Right lobe of liver (tissue), 6 donors: ENCODE measurements around the gene ZC3H12A. TPM values are rescaled to one million over a fixed set of nuclear protein-coding genes. Genes with fewer than 3 reads are reported as not detected.
A peak's percentile ranks its signal among the peaks of the same experiment; 100 is the strongest.

ENCODE experiments used
- ATAC-seq, 4 donors: fragments of 200-7000 bp; cut with Tn5 transposase; one replicate each; pipeline ENCODE4 v1.9.1; 2020; ENCODE audit warnings: mild to moderate bottlenecking in 4 of 4, moderate library complexity in 4 of 4
- DNase-seq, 3 donors: peaks; one replicate each; pipeline ENCODE4 v3.0.0-alpha.2; 2020
- H3K27ac ChIP-seq, 3 donors: fragments of 200-600 bp; one replicate each; pipeline ENCODE4 v1.8.0; 2022
- H3K27me3 ChIP-seq, 2 donors: fragments of 200-600 bp; one replicate each; pipeline ENCODE4 v1.8.0; 2022
- H3K36me3 ChIP-seq, 4 donors: fragments of 200-600 bp; sonication (generic) in 1 of 4; one replicate each; pipeline versions ENCODE4 v1.5.1 to v1.8.0; 2017 to 2022; ENCODE audit warnings: control low read depth in 1 of 4
- H3K4me1 ChIP-seq, 4 donors: fragments of 200-600 bp; sonication (generic) in 1 of 4; one replicate each; pipeline versions ENCODE4 v1.5.1 to v1.8.0; 2017 to 2022; ENCODE audit warnings: control low read depth in 1 of 4
- H3K4me3 ChIP-seq, 3 donors: fragments of 200-600 bp; one replicate each; pipeline ENCODE4 v1.8.0; 2022
- H3K9me3 ChIP-seq, 4 donors: fragments of 200-600 bp; sonication (generic) in 1 of 4; one replicate each; pipeline versions ENCODE4 v1.5.1 to v1.8.0; 2017 to 2022; ENCODE audit warnings: control low read depth in 1 of 4
- CTCF ChIP-seq, 4 donors: fragments of 200-600 bp in 3 of 4; fragments of 450-650 bp in 1 of 4; IDR thresholded peaks; one replicate each; pipeline versions ENCODE4 v1.5.1 to v1.8.0; 2016 to 2022; ENCODE audit warnings: antibody characterized with exemption in 4 of 4, mild to moderate bottlenecking in 2 of 4
- POLR2A ChIP-seq: fragments of 450-650 bp; IDR thresholded peaks from one replicate; pipeline ENCODE4 v1.6.1; 2017; ENCODE audit warnings: antibody characterized with exemption, mild to moderate bottlenecking
- WGBS: methylation state at CpG from one replicate; pipeline ENCODE4 v1.1.6; 2018; ENCODE audit warnings: low coverage, low lambda C conversion rate; ENCODE audit not compliant: insufficient coverage; ENCODE audit errors: missing lambda C conversion rate; 5-methylcytosine and 5-hydroxymethylcytosine counted together
- intact Hi-C, 2 donors: fragments of 100-400 bp; cut with DNase I; formaldehyde crosslinking; loops; one replicate each; pipeline versions ENCODE4 v1.11.2 to v1.14.1; 2022
- total RNA-seq, 6 experiments: library from RNA; depleted of rRNA in 2 of 6; stranded (reverse); fragments of >200 nt in 2 of 6; fragmentation: NEBNext Ultra II Directional in 3 of 6; extraction: Animal tissue kit (Norgen Biotek cat#: 25700) in 3 of 6; gene quantifications; one replicate each; pipeline versions ENCODE4 v1.1.0 to v1.2.4, GENCODE V29; 2016 to 2023
- donor health status: DM: no; HTN: yes; CAD: no.
- donor health status: DM: no; HTN: no; CAD: no.
- donor health status: DM: no; HTN: no; CAD: no.
- donor health status: DM: no; HTN: yes; CAD: no.
- donor health status: DM: no; HTN: yes; CAD: no.

The ZC3H12A gene
- total RNA-seq, 6 experiments from 2014 or later: 2.7 to 21.9 (median 8.3) TPM

- intact Hi-C loops: no loop called here
- H3K9me3 ChIP-seq: no peaks in the 10 kb centered on the region
- H3K27ac ChIP-seq: peak overlapping the region; percentile 94 to 100 (median 98)
- 3% methylated on average over 3 of the region's 10 CpGs for WGBS
- peaks cover 0 to 63% (median 24%) of the 10 kb centered on the region in 4 donors for H3K4me1 ChIP-seq
- H3K36me3 ChIP-seq: peaks cover 15 to 38% (median 22%) of the 10 kb centered on the region in 4 donors
- TF ChIP-seq POLR2A (peak; percentile 19), CTCF (IDR thresholded peaks at IDR 0.05) (no peak)
- ATAC-seq (peak in 2 of 4 donors; percentile 0 to 27), DNase-seq (peak; percentile 55 to 83 (median 68))
- H3K4me3 ChIP-seq: peak overlapping the region; percentile 3 to 86 (median 85)
- no peaks in the 10 kb centered on the region for H3K27me3 ChIP-seq
Observed at GRCh38 chr1:37477198-37477931, 3.0 kb downstream of the ZC3H12A start.

- intact Hi-C loops: no loop called here
- peaks cover 19 to 44% (median 26%) of the 10 kb centered on the region in 4 donors for H3K36me3 ChIP-seq
Observed at GRCh38 chr1:37477946-37478345, 3.6 kb downstream of the ZC3H12A start.

GRCh38 chr1:37478451-37478881, 4.1 kb downstream of the ZC3H12A start:
- peaks cover 23 to 49% (median 29%) of the 10 kb centered on the region in 4 donors for H3K36me3 ChIP-seq
- WGBS: 68% methylated on average over 8 of the region's 8 CpGs
- DNase-seq: peak in 1 of 3 donors; percentile 39
- peak overlapping the region in 2 of 3 donors; percentile 85 to 86 for H3K4me3 ChIP-seq
- no peaks in the 10 kb centered on the region for H3K9me3 ChIP-seq
- H3K4me1 ChIP-seq: peaks cover 0 to 59% (median 24%) of the 10 kb centered on the region in 4 donors
- TF ChIP-seq CTCF (IDR thresholded peaks at IDR 0.05): no peak
- H3K27me3 ChIP-seq: no peaks in the 10 kb centered on the region
- no peak for ATAC-seq
- intact Hi-C loops: no loop called here
- H3K27ac ChIP-seq: peak overlapping the region; percentile 94 to 100 (median 98)

More at GRCh38 chr1:37477946-37478345, 3.6 kb downstream of the ZC3H12A start:
- Histone ChIP-seq H3K27ac (peak overlapping the region; percentile 94 to 100 (median 98)), H3K4me1 (peaks cover 0 to 63% (median 24%) of the 10 kb centered on the region in 4 donors), H3K9me3 (no peaks in the 10 kb centered on the region), H3K27me3 (no peaks in the 10 kb centered on the region), H3K4me3 (peak overlapping the region in 2 of 3 donors; percentile 85 to 86)
- DNase-seq: peak in 1 of 3 donors; percentile 46
- WGBS: 66% methylated on average over 3 of the region's 5 CpGs
- ATAC-seq: no peak
- no peak for TF ChIP-seq CTCF (IDR thresholded peaks at IDR 0.05)
- peak; percentile 6 for TF ChIP-seq POLR2A

GRCh38 chr1:37478890-37479254, 4.5 kb downstream of the ZC3H12A start:
- peak overlapping the region; percentile 94 to 100 (median 98) for H3K27ac ChIP-seq
- H3K36me3 ChIP-seq: peaks cover 23 to 53% (median 31%) of the 10 kb centered on the region in 4 donors
- peaks cover 0 to 55% (median 24%) of the 10 kb centered on the region in 4 donors for H3K4me1 ChIP-seq
- TF ChIP-seq POLR2A: no peak
- TF ChIP-seq CTCF (IDR thresholded peaks at IDR 0.05): no peak
- ATAC-seq (peak; percentile 2 to 21 (median 11)), DNase-seq (peak in 2 of 3 donors; percentile 32 to 52)
- intact Hi-C loops: no loop called here
- WGBS: 4% methylated on average over 3 of the region's 3 CpGs
- no peaks in the 10 kb centered on the region for H3K9me3 ChIP-seq
- no peaks in the 10 kb centered on the region for H3K27me3 ChIP-seq
- H3K4me3 ChIP-seq: peak overlapping the region; percentile 34 to 86 (median 85)
